KOPT-K1 (cell line): ENCODE measurements around the gene GPR18.

ENCODE experiments used
- H3K27ac ChIP-seq: fragments of 200-600 bp; sonication (generic); 2 replicates; pipeline ENCODE4 v1.5.1; 2016; ENCODE audit warnings: antibody characterized with exemption, mild to moderate bottlenecking, low read depth, low read length; ENCODE audit not compliant: poor library complexity, severe bottlenecking
- H3K36me3 ChIP-seq: fragments of 200-600 bp; sonication (generic); 2 replicates; pipeline ENCODE4 v1.5.1; 2017; ENCODE audit warnings: antibody characterized with exemption, mild to moderate bottlenecking, low read length, moderate library complexity; ENCODE audit not compliant: insufficient read depth
- H3K9me3 ChIP-seq: fragments of 200-600 bp; sonication (generic); 2 replicates; pipeline ENCODE4 v1.5.1; 2017; ENCODE audit warnings: antibody characterized with exemption, low read length, mild to moderate bottlenecking; ENCODE audit not compliant: insufficient read depth, poor library complexity, severe bottlenecking

GPR18 gene

DNA sequence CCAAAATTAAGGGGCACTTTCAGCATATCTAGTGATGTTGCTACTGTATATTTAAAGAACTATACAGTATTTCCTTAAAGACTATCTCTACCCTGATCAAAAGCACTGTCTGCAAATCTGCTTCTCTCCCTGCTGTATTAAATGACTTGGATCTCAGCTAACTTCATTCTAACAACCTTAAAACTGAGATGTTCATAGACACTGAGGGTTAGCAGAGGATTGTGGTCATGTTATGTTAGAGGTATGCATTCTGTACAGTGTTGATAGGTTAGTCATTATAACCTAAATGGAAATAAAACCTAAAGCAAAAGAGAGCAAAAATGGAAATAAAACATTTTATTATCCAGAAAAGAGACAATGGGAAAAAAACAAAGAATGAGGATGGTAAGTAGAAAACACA lies 39.2 kb upstream of the GPR18 start:
- H3K36me3 ChIP-seq = peaks cover 15% of the 10 kb centered on the region; the same call in 1 of the 2 replicates
- no peaks in the 10 kb centered on the region for H3K9me3 ChIP-seq
- H3K27ac ChIP-seq = no peak overlapping the region

DNA sequence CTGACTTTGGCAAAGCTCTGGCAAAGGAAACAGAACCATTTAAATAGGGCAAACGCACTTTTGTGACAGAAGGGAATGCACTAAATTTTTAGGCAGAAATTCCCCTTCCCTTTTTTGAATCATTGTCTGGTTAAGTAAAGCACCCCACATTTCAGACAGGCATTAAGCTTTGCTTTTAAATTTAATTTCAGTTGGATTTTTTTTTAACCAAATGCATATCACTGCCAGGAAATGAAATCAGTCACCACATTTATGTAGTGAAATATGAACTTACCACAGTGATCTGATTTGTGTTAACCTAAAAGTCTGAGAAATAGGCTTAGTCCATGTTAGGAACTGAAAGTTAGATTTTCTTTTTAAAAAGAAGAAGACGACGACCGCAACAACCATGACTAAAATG lies 38.2 kb upstream of the GPR18 start:
- Histone ChIP-seq H3K27ac (no peak overlapping the region), H3K36me3 (peaks cover 15% of the 10 kb centered on the region; the same call in 1 of the 2 replicates)

DNA sequence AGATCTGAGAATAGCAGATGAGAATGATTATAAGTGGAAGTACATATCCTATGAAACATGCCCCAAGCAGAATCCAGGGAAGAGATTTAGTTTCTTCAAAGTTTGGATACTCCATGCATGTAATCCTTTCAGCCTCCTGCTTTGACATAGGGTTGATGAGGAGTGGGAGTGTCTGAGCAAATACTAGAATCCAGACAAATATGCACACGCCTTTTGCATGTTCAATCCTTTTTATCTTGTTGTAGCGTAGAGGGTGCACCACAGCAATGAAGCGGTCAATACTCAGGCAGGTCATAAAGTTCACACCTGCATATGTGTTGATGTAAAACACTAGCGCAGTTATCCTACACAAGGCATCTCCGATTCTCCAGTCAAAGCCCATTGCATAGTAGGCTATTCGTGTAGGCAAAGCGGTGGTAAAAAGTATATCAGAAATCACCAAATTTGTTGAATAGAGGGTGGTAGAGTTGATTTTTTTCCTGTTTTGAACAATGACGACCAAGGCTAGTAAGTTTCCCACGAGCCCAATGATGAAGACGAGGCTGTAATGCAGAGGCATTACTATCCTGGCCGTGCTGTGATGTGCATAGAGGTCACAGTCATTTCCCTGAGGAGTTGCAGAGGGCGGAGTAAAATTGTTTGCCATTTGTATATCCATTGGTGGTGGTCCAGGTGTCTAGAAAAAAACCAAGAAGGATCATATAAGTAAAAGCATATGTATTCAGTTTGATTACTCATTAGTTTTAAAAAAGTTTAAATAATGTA lies 37.5 kb upstream of the GPR18 start:
- Histone ChIP-seq H3K27ac (no peak overlapping the region), H3K9me3 (no peaks in the 10 kb centered on the region), H3K36me3 (peaks cover 15% of the 10 kb centered on the region; the same call in 1 of the 2 replicates)

More for the DNA sequence above, 38.2 kb upstream of the GPR18 start:
- no peaks in the 10 kb centered on the region for H3K9me3 ChIP-seq

DNA sequence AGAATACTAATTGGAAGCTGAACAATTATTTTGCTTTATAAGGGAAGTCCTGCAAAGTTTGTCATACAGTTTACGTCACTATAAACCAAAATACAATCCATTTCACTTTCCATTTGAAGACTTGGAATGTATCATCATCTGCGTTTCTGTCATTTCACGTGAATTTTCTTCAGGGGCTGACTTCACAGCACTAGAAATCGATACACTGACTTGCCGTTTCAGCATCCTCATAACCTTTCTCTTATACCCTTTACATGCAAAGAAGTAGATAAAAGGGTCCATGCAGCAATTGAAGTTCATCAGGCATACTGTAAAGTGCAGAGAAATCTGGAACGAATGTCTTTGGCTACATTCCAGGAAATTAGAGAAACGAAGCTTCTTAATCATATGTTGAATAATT lies 36.8 kb upstream of the GPR18 start:
- H3K36me3 ChIP-seq = peaks cover 16% of the 10 kb centered on the region
- H3K27ac ChIP-seq = no peak overlapping the region
- no peaks in the 10 kb centered on the region for H3K9me3 ChIP-seq

DNA sequence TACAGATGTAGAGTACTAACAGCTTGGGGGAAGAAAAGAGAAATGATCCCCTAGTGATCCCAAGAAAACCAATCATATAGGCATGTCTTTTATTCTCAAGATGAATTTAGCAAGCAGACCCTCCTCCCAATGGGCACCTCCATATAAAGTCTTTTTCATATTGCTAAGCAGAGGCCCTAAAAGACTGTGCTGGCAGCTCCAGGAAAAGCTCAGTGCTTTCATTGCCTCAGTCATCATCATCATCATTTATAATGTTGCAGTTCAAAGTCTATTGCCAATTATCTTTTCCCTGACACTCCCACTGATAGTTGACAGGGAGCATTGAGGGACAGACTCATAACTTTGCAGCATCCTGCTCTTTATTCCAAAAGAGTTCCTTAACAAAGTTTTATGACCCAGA lies 36.0 kb upstream of the GPR18 start:
- Histone ChIP-seq H3K27ac (no peak overlapping the region), H3K9me3 (no peaks in the 10 kb centered on the region), H3K36me3 (peaks cover 20% of the 10 kb centered on the region)

DNA sequence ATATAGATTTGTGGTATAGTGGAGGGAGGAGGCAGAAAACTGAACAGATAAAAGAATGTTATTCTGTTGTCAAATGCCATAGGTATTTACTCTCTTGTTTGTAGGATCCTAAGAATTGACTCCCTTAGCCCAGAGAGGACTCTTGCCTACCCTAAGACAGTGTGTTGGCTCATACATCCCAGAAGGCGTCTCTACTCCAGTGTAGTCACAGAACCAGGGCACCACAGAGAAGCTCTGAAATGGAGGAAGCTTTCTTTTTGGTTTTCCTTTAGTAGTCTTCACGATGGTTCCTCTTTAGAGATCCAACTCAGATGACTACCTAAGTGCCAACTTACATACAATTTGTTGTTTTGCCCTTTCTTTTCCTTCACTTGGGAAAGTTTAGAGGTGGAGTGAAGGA lies 35.0 kb upstream of the GPR18 start:
- Histone ChIP-seq H3K36me3 (peaks cover 26% of the 10 kb centered on the region), H3K27ac (no peak overlapping the region)

DNA sequence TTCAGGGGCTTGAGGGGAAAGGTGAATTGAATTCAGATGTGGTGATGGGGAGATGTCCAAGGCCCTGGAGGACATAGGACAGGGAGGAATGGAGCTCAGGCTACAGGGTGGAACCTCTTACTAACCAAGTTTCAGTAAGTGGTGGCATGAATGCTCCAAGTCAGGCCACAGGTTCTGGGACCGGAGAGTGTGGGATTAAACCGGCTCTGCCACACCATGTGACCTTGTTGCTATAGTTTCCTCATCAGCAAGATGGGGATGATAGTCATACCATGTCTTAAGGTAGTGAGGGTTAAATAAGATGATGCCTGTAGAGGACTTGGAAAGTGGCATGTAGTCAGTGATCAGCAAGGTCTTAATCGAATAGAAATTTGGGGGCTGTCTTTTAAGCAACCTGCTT lies 32.7 kb upstream of the GPR18 start:
- Histone ChIP-seq H3K36me3 (peaks cover 37% of the 10 kb centered on the region), H3K9me3 (no peaks in the 10 kb centered on the region), H3K27ac (no peak overlapping the region)

More for the DNA sequence above, 35.0 kb upstream of the GPR18 start:
- H3K9me3 ChIP-seq = no peaks in the 10 kb centered on the region

DNA sequence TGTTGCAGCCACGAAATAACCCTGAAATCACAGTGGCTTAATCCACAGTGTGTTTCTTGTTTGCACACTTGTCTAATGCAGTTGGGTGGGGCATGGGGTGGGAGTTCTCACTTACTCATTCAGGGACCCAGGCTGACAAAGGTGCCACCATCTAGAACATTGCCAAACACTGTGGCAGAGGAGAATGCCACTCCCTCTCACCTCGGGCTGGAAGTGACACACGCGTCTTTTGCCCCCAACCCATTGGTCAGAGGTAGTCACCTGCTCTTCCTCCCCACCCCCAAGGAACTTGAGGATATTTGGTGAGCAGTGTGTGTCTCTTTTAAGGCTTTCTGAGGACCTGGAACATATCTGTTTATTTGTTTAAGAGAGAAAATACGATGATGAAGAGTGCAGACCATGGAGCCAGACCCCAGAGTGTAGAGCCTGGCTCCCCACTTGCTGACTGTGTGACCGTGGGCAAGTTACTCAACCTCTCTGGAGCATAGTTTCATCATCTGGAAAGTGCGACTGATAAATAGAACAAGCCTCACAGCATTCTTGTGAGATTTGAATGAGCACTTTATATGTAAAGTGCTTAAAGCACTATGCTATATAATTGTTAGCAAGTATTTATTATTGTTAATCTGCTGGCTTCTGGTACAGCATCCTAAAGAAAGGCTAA lies 31.6 kb upstream of the GPR18 start:
- Histone ChIP-seq H3K36me3 (peaks cover 27% of the 10 kb centered on the region), H3K9me3 (no peaks in the 10 kb centered on the region), H3K27ac (no peak overlapping the region)

DNA sequence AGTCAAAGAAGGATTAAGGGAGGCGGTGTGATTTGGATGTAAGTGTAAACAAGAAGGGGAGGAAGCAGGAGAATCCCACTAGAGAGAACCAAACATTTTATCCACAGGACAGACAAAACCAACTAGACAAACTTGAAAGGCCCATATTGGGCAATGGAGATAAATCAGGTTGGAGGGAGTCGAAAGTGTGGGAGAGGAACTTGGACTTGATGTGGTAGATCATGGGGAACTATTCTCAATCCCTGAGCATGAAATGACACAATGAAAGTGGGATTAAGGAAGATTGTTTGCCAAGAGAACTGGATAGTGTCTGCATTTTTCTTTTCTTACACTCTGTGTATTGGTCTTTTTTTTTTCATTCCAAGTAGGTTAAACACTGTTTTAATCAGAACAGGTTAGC lies 31.1 kb upstream of the GPR18 start:
- Histone ChIP-seq H3K9me3 (no peaks in the 10 kb centered on the region), H3K36me3 (peaks cover 26% of the 10 kb centered on the region), H3K27ac (no peak overlapping the region)

DNA sequence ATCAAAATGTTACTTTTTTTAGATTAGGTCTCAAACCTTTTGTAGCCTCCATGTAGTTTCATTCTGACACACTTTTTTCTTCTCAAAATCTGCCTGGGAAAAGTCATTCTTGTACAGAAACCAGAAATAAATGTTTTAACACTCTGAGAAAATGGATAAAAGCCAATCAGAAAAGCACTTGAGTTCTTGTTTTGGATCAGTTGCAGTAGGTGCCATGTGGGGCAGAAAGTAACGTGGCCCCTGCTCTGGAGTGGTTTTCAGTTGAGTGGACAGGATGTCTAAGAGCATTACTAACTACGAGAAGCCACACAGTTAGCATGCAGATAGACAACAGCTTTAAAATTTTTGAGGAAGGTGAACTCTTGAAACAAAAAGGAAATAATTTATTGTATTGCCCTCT lies 29.9 kb upstream of the GPR18 start:
- H3K27ac ChIP-seq = no peak overlapping the region
- no peaks in the 10 kb centered on the region for H3K9me3 ChIP-seq
- peaks cover 26% of the 10 kb centered on the region for H3K36me3 ChIP-seq

DNA sequence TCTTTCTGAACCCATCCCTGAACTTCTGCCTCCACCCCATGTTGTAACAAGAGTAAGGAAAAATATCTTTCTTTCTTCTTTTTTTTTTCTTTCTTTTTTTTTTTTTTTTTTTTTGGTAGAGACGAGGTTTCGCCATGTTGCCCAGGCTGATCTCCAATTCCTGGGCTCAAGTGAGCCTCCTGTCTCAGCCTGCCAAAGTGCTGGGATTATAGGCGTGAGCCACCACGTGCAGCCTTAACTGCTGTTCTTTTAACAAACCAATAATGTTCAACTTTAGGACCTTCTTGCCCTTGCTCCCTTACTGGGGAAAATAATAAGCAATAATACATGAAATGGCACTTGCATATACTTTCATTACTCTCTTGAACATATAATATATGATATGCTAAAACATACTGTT lies 29.4 kb upstream of the GPR18 start:
- Histone ChIP-seq H3K27ac (no peak overlapping the region), H3K9me3 (no peaks in the 10 kb centered on the region), H3K36me3 (peaks cover 26% of the 10 kb centered on the region)

DNA sequence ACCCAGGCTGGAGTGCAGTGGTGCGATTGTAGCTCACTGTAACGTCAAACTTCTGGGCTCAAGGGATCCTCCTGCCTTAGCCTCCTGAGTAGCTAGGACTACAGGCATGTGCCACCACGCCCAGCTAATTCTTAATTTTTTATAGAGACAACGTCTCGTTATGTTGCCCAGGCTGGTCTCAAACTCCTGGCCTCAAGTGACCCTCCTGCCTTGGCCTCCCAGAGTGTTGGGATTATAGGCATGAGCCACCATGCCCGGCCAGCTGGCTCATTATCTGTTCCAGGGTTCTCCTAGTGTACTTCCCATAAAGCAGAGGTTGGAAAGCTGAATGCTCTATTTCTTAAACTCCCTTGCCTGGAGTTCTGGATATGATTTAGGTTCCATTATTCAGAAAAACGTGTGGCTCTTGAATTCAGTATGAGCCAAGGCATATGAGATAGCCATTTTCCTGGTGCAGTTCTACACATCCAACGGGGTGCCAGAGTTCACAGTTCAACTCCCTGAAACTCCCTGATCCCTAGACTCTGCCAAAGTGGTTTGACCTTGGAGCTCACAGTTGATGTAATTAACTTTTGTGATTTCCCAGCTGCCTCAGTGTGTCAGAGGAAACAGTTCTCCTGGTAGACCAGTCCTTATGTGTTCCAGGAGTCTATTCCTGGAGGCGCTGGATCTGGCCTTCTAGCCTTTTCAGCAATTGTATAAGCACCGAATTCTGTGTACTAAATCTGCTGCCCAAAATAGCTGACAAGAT lies 27.4 kb upstream of the GPR18 start:
- Histone ChIP-seq H3K9me3 (no peaks in the 10 kb centered on the region), H3K27ac (no peak overlapping the region), H3K36me3 (peaks cover 38% of the 10 kb centered on the region)

DNA sequence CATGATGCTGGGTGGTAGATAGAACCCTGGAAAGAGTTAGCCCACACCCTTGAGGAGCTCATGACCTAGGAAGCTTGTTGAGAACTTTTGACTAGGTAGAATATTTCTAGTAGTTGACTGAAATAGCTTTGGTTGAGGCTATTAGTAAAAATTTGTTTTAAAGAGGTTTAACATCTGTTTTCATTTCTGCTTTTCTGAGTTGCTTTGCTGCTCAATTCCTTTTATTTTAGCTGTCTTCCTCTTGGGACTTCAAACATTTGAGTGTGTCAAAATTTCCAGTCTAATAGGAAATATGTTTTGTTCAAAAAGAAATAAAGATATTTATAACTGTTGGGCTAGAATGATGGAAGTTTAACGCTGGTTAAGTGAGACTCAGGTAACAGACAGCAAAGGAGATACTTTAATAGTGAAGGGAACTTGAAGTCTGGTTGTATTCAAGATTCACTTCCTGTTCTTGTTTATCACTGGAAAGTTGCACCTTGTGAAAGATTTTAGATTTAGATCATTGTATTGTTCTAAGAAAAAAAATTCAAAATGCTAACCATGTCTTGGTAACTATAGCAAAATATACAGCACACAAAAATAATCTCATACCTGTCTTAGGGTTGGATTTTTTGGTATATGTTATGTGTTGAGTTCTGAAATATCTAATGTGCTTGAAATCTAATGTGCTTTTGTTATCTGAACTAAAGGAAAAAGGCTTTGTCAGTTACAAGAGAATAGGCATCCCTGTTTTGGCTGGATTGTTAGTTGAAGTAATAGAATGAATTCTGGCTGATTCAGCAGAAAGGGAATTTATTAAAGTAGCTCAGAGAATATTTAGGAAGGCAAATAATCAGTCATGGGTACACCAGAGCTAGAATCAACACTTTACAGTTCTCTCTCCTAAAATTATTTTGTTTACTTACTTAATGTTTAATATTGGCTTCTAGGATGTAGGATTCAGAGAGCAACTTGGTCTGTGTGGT lies 24.4 kb upstream of the GPR18 start:
- no peak overlapping the region for H3K27ac ChIP-seq
- H3K36me3 ChIP-seq = peaks cover 36% of the 10 kb centered on the region

DNA sequence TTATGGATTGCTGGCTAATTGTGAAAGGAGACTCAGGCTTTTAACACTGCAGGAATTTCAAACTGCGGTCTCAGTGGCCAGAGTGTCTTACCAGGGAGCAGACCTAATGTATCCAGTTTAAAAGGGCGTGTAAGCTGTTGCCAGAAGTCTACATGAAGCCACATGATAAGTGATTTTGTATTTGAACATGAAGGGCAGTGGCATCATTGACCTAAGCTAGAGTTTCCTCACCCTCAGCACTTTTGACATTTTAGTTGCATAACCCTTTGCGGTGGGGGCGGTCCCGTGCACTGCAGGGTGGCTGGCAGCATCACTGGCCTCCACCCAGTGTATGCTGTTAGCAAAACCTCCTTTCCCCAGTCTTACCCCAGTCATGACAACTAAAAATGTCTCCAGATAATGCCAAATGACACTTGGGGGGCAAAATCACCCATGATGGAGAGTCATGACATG lies 23.7 kb upstream of the GPR18 start:
- H3K36me3 ChIP-seq = peaks cover 30% of the 10 kb centered on the region
- no peak overlapping the region for H3K27ac ChIP-seq
- H3K9me3 ChIP-seq = no peaks in the 10 kb centered on the region

More for the DNA sequence above, 24.4 kb upstream of the GPR18 start:
- H3K9me3 ChIP-seq = no peaks in the 10 kb centered on the region
